Measurements from ENCODE around the gene POU6F2.

DNA sequence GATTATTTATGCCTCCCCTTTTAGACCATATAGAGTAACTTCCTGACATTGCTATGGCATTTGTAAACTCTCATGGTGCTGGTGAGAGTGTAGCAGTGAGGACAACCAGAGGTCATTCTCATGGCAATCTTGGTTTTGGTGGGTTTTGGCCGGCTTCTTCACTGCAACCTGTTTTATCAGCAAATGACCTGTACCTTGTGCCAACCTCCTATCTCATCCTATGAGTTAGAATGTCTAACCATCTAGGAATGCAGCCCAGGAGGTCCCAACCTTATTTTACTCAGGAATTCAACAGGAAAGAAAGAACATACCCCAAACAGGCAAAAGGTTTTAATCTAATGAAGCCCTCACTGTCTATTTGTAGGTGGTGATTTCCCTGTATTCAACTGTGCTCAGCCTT lies 383.1 kb downstream of the POU6F2 start:
- TF ChIP-seq, protein P1, sequence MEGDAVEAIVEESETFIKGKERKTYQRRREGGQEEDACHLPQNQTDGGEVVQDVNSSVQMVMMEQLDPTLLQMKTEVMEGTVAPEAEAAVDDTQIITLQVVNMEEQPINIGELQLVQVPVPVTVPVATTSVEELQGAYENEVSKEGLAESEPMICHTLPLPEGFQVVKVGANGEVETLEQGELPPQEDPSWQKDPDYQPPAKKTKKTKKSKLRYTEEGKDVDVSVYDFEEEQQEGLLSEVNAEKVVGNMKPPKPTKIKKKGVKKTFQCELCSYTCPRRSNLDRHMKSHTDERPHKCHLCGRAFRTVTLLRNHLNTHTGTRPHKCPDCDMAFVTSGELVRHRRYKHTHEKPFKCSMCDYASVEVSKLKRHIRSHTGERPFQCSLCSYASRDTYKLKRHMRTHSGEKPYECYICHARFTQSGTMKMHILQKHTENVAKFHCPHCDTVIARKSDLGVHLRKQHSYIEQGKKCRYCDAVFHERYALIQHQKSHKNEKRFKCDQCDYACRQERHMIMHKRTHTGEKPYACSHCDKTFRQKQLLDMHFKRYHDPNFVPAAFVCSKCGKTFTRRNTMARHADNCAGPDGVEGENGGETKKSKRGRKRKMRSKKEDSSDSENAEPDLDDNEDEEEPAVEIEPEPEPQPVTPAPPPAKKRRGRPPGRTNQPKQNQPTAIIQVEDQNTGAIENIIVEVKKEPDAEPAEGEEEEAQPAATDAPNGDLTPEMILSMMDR (conservative IDR thresholded peaks at IDR 0.05; ENCODE audit: low read depth in 2 of 2) = no peak
- TF ChIP-seq, protein P2, sequence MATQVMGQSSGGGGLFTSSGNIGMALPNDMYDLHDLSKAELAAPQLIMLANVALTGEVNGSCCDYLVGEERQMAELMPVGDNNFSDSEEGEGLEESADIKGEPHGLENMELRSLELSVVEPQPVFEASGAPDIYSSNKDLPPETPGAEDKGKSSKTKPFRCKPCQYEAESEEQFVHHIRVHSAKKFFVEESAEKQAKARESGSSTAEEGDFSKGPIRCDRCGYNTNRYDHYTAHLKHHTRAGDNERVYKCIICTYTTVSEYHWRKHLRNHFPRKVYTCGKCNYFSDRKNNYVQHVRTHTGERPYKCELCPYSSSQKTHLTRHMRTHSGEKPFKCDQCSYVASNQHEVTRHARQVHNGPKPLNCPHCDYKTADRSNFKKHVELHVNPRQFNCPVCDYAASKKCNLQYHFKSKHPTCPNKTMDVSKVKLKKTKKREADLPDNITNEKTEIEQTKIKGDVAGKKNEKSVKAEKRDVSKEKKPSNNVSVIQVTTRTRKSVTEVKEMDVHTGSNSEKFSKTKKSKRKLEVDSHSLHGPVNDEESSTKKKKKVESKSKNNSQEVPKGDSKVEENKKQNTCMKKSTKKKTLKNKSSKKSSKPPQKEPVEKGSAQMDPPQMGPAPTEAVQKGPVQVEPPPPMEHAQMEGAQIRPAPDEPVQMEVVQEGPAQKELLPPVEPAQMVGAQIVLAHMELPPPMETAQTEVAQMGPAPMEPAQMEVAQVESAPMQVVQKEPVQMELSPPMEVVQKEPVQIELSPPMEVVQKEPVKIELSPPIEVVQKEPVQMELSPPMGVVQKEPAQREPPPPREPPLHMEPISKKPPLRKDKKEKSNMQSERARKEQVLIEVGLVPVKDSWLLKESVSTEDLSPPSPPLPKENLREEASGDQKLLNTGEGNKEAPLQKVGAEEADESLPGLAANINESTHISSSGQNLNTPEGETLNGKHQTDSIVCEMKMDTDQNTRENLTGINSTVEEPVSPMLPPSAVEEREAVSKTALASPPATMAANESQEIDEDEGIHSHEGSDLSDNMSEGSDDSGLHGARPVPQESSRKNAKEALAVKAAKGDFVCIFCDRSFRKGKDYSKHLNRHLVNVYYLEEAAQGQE (IDR thresholded peaks at IDR 0.05; ENCODE audit: unreplicated experiment) = no peak
- TF ChIP-seq ZNF114 (CRISPR knock-in tag; IDR thresholded peaks at IDR 0.05) = no peak
- TF ChIP-seq EZH2 (IDR thresholded peaks at IDR 0.05; ENCODE audit: low read depth, unreplicated experiment) = no peak
- no peak for TF ChIP-seq CREB1 (CRISPR knock-in tag; IDR thresholded peaks at IDR 0.05; ENCODE audit: low read depth)
- no peak for TF ChIP-seq POLR2AphosphoS5 (IDR thresholded peaks at IDR 0.05; ENCODE audit: low read depth)

Measured in GM23338 (cell line).